Prostate gland (tissue), 2 donors: Measurements from ENCODE around the gene POU6F2.

Experiments
- POLR2A ChIP-seq: fragments of 450-650 bp; IDR thresholded peaks from one replicate; pipeline ENCODE4 v1.6.1; 2016; ENCODE audit warnings: antibody characterized with exemption, mild to moderate bottlenecking
- POLR2AphosphoS5 ChIP-seq: sonication (generic); formaldehyde crosslinking; IDR thresholded peaks from one replicate; pipeline ENCODE4 v1.6.1; 2017; ENCODE audit warnings: antibody characterized with exemption
- TF ChIP-seq, protein P1 (sequence below), 4 experiments: fragments of 200-600 bp in 2 of 4; fragments of 450-650 bp in 2 of 4; sonication (generic) in 2 of 4; IDR thresholded peaks; 1 replicate in 3 of 4; 2 replicates in 1 of 4; pipeline ENCODE4 v1.5.1; 2016 to 2019; ENCODE audit warnings: antibody characterized with exemption in 4 of 4, mild to moderate bottlenecking in 2 of 4, moderate library complexity in 2 of 4

DNA sequence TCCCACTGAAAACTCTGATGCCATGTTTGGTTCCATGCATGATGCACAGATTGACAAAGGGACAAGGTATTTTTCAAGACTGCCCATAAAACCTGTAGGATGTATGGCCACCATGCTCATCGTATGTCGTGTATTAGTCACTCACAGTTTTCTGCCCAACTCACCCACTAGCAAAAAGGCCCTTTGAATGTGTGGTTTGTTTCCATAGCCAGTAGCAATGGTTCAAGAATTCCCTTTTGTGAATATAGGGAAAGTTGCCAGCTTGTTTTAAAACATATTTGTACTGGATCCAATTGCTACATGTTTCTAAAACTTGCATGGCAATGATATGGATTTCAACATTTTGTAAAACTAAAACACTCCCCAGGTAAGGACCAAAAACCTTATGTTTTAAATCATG, 307.5 kb downstream of the POU6F2 start:
- TF ChIP-seq, protein P1, sequence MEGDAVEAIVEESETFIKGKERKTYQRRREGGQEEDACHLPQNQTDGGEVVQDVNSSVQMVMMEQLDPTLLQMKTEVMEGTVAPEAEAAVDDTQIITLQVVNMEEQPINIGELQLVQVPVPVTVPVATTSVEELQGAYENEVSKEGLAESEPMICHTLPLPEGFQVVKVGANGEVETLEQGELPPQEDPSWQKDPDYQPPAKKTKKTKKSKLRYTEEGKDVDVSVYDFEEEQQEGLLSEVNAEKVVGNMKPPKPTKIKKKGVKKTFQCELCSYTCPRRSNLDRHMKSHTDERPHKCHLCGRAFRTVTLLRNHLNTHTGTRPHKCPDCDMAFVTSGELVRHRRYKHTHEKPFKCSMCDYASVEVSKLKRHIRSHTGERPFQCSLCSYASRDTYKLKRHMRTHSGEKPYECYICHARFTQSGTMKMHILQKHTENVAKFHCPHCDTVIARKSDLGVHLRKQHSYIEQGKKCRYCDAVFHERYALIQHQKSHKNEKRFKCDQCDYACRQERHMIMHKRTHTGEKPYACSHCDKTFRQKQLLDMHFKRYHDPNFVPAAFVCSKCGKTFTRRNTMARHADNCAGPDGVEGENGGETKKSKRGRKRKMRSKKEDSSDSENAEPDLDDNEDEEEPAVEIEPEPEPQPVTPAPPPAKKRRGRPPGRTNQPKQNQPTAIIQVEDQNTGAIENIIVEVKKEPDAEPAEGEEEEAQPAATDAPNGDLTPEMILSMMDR (IDR thresholded peaks at IDR 0.05): no peak
- no peak for TF ChIP-seq POLR2A
- no peak for TF ChIP-seq POLR2AphosphoS5
